ENCODE measurements around the gene RBM39. TPM values are rescaled to one million over a fixed set of nuclear protein-coding genes. Genes with fewer than 3 reads are reported as not detected.

Gene RBM39
- total and polyA plus RNA-seq, 9 of the 15 experiments (the other 6 are each of a cell fraction or from before 2014, with no cell fraction given) = 143 to 319 (median 228) TPM

- TF ChIP-seq CCNT2 (IDR thresholded peaks at IDR 0.05; ENCODE audit: borderline replicate concordance, extremely low read depth, insufficient read length, low read depth, low read length) (no peak), NFRKB (IDR thresholded peaks at IDR 0.05; ENCODE audit: low read depth) (no peak), FOSL1 (tag; conservative IDR thresholded peaks at IDR 0.05) (no peak), ZBTB26 (CRISPR knock-in tag; IDR thresholded peaks at IDR 0.05) (0 out of 2 replicates have a peak, but pooled peaks have one; percentile 45), CBFA2T3 (IDR thresholded peaks at IDR 0.05) (no peak), DPF2 (IDR thresholded peaks at IDR 0.05) (no peak; the same call in 1 of the 2 replicates), FOXK1 (CRISPR knock-in tag; IDR thresholded peaks at IDR 0.05; ENCODE audit: borderline replicate concordance) (peak; percentile 41; the same call in 1 of the 2 replicates), HDGF (IDR thresholded peaks at IDR 0.05) (0 out of 2 replicates have a peak, but pooled peaks have one; percentile 59), ELF4 (CRISPR knock-in tag; IDR thresholded peaks at IDR 0.05) (peak; percentile 40; the same call in 1 of the 2 replicates), PYGO2 (tag; IDR thresholded peaks at IDR 0.05) (no peak), KLF1 (tag; IDR thresholded peaks at IDR 0.05) (no peak), SAP30 (IDR thresholded peaks at IDR 0.05; ENCODE audit: borderline replicate concordance, insufficient read depth, low read depth, low read length, poor library complexity, severe bottlenecking) (peak; percentile 31), MLLT1 (IDR thresholded peaks at IDR 0.05) (0 out of 4 replicates have a peak, but pooled peaks of 1 of the 2 experiments have one; percentile 34), OTX1 (CRISPR knock-in tag; IDR thresholded peaks at IDR 0.05) (peak; percentile 62; the same call in 1 of the 2 replicates), BCOR (IDR thresholded peaks at IDR 0.05) (0 out of 2 replicates have a peak, but pooled peaks have one; percentile 8), STAT5B (CRISPR knock-in tag; IDR thresholded peaks at IDR 0.05) (no peak), BRCA1 (IDR thresholded peaks at IDR 0.05) (no peak), BRCA1 (CRISPR knock-in tag; IDR thresholded peaks at IDR 0.05) (no peak)
- TF ChIP-seq, protein P1, sequence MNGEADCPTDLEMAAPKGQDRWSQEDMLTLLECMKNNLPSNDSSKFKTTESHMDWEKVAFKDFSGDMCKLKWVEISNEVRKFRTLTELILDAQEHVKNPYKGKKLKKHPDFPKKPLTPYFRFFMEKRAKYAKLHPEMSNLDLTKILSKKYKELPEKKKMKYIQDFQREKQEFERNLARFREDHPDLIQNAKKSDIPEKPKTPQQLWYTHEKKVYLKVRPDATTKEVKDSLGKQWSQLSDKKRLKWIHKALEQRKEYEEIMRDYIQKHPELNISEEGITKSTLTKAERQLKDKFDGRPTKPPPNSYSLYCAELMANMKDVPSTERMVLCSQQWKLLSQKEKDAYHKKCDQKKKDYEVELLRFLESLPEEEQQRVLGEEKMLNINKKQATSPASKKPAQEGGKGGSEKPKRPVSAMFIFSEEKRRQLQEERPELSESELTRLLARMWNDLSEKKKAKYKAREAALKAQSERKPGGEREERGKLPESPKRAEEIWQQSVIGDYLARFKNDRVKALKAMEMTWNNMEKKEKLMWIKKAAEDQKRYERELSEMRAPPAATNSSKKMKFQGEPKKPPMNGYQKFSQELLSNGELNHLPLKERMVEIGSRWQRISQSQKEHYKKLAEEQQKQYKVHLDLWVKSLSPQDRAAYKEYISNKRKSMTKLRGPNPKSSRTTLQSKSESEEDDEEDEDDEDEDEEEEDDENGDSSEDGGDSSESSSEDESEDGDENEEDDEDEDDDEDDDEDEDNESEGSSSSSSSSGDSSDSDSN (IDR thresholded peaks at IDR 0.05; ENCODE audit: borderline replicate concordance in 1 of 2, low read depth in 2 of 2, low read length in 2 of 2) = 0 out of 4 replicates have a peak, but pooled peaks of 1 of the 2 experiments have one; percentile 38
- TF ChIP-seq, protein P2, sequence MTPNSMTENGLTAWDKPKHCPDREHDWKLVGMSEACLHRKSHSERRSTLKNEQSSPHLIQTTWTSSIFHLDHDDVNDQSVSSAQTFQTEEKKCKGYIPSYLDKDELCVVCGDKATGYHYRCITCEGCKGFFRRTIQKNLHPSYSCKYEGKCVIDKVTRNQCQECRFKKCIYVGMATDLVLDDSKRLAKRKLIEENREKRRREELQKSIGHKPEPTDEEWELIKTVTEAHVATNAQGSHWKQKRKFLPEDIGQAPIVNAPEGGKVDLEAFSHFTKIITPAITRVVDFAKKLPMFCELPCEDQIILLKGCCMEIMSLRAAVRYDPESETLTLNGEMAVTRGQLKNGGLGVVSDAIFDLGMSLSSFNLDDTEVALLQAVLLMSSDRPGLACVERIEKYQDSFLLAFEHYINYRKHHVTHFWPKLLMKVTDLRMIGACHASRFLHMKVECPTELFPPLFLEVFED (CRISPR knock-in tag; conservative IDR thresholded peaks at IDR 0.05) = no peak
- TF ChIP-seq, protein P3, sequence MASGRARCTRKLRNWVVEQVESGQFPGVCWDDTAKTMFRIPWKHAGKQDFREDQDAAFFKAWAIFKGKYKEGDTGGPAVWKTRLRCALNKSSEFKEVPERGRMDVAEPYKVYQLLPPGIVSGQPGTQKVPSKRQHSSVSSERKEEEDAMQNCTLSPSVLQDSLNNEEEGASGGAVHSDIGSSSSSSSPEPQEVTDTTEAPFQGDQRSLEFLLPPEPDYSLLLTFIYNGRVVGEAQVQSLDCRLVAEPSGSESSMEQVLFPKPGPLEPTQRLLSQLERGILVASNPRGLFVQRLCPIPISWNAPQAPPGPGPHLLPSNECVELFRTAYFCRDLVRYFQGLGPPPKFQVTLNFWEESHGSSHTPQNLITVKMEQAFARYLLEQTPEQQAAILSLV (tag; IDR thresholded peaks at IDR 0.05) = no peak
These were observed 43.5 kb downstream of the RBM39 start (continued) for GRCh38 chr20:35698298-35699126.
